Measurements from ENCODE around the gene UMAD1. TPM values are rescaled to one million over a fixed set of nuclear protein-coding genes. Genes with fewer than 3 reads are reported as not detected.
"Not testable (repeated sequence)": the region's sequence is repeated elsewhere in the genome, so short reads cannot be mapped to it uniquely, and the experiment has no call there.

The UMAD1 gene
- total RNA-seq, 1 donor from 2014 or later: 19.2 TPM

DNA sequence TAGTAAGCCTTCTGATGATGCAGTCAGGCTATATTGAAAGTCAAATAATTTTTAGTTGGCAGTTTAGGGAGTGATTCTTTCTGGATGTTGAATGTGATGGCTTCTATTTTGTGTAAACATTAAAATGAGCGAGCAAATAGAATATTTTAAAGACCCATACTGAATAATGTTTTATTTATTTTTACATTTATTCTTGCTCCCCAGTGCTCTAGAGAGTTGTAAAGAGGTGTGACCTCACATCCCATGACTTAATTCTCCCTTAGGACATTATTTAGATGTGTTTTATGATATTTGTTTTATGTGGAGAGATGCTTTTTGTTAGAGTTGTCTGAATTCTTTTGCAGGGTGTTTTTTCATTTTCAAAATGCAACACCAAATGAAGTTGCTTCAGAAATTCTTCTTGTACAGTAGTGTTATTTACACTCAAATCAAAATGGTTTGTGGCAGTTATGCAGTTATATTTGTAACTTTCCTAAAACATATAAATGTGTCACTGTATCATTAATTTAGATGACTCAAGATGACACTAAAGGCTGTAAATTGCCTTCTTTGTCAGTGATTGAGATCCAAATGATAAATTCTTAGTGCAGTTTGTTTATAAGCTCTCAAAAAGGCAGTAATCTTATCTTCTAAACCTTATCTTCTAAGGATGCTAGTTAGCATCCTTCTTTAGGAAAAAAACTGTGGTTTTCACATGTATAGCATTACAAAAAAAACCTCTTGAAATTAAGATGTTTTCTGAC, 12.4 kb downstream of the UMAD1 start:
- no peak for DNase-seq (ENCODE audit: low spot score)

GRCh38 chr7:7653593-7654187, 13.1 kb downstream of the UMAD1 start:
- DNase-seq (ENCODE audit: low spot score): no peak

GRCh38 chr7:7654964-7655715, 14.6 kb downstream of the UMAD1 start:
- no peak for DNase-seq (ENCODE audit: low spot score)

GRCh38 chr7:7656459-7656858, 15.9 kb downstream of the UMAD1 start:
- DNase-seq (ENCODE audit: low spot score): not testable (repeated sequence)

DNA sequence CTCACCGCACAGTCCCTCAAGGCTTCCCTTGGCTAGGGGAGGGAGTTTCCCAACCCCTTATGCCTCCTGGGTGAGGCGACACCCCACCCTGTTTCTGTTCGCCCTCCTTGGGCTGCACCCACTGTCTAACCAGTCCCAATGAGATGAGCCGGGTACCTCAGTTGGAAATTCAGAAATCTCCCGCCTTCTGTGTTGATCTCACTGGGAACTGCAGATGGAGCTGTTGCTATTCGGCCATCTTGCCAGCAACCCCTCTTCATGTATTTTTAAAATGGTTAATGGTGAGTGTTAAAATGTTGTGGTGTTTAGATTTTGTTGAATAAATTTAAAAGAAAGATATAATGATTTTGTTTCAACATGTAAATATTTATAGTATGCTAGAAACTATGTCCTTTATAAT, 22.0 kb downstream of the UMAD1 start:
- no peak for DNase-seq (ENCODE audit: low spot score)

DNA sequence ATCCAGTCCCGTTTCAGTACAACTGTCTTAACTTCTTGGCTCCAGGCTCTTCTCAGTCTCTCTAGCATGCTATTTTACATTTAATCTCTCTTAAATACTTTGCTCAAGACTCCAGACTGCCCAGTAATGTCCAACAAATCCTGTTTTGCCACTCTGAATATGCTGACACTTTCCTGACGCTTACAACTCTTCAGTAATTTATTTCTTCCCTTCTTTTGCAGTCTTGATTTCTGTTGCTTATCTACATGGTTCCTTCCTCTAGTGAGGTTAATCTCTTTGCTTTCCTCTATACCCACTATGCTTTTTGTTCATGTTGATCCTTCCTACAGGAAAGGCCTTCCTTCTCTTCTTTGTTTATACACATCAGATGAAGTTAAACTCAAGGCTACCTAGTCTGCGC, 23.7 kb downstream of the UMAD1 start:
- DNase-seq (ENCODE audit: low spot score): no peak

DNA sequence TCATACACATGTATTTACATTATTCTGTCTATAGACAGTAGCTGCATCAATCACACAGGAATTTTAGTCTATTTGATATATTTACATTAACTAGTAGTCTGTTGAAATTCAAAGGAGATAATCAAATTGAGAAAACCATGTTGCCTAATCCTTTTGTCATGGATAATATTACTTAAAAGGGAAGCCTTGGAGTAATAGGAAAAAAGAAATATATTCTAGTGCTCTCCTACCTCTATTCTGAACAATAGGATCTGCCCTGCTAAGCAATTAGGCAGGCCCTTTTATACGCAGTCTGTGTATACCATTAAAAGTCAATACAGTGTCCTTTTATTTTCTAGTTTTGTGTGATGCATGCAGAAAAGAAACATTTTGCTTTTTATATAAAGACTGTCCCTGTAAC, 24.5 kb downstream of the UMAD1 start:
- DNase-seq (ENCODE audit: low spot score): no peak

- DNase-seq (ENCODE audit: low spot score): no peak
These were observed 26.6 kb downstream of the UMAD1 start for GRCh38 chr7:7667187-7667586.

GRCh38 chr7:7668706-7669105, 28.2 kb downstream of the UMAD1 start:
- no peak for DNase-seq (ENCODE audit: low spot score)

DNA sequence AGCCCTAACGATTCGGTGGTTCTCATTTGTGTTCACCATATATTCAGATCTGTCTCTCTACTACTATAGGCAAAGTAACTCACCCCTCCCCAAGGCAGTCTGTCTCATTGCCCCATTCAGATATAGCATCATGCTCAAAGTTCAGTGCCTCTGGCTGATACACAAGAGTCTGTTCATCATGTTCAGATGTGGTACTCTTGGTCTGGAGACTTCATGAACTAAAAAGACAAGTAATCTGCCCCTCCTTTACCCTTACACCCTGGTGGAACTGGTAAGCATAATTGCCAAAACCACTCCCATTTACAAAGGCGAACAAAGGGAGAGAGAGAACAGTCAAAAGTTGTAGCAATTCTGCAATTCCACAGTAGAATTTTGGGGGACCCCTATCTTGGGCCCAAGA, 29.9 kb downstream of the UMAD1 start:
- DNase-seq (ENCODE audit: low spot score): no peak

- no peak for DNase-seq (ENCODE audit: low spot score)
These were observed 30.8 kb downstream of the UMAD1 start for GRCh38 chr7:7671361-7671760.

DNA sequence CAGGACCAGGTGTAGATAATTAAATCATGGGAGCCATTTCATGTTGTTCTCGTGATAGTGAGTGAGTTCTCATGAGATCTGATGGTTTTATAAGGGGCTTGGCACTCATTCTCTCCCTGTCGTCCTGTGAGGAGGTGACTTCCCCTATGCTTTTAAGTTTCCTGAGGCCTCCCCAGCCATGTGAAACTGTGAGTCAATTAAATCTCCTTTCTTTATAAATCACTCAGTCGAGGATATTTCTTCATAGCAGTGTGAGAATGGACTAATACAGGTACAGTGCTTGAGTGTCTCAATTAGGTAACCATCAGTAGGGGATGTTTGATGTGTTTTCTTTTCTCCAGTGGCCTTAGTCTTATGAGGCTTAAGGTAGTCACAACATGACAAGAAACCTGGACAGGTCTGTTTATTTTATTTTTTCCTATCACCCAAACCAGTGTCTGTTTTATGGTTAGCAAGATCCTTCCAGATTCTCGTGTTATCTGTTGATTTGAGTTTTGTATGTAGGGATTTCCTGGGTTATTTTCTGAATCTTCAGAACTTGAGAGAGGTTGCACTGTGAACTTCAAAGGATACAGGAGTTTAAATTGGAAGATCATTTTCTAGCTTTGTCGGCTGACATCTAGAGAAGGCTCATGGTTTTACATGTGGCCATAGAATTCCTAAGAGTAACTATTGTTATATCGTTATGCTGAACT, 32.1 kb downstream of the UMAD1 start:
- no peak for DNase-seq (ENCODE audit: low spot score)

DNA sequence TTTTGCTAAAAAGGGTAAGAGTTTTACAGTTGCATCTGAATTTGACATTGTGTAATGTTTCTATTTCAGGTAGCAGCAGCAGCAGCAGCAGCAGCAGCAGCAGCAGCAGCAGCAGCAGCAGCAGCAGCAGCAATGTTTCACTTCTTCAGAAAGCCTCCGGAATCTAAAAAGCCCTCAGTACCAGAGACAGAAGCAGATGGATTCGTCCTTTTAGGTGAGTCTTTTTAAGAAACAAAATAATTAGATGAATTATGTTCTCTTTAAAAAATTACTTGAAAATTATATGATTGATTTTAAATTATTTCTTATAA, 32.6 kb downstream of the UMAD1 start:
- DNase-seq (ENCODE audit: low spot score): no peak

- DNase-seq (ENCODE audit: low spot score): no peak
These were observed 35.1 kb downstream of the UMAD1 start for GRCh38 chr7:7675686-7676085.

DNA sequence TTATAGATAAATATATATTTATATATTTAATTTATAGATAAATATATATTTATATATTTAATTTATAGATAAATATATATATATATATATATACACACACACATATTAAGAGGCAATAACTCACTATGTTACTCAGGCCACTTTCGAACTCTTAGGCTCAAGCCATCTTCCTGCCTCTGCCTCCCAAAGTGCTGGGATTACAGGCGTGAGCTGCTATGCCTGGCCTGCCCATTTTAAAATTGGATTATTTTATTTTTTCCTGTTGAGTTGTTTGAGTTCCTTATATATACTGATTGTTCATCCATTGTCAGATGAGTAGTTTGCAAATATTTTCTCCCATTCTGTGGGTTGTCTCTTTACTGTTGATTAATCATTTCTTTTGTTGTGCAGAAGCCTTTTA, 39.1 kb downstream of the UMAD1 start:
- not testable (repeated sequence) for DNase-seq (ENCODE audit: low spot score)

DNA sequence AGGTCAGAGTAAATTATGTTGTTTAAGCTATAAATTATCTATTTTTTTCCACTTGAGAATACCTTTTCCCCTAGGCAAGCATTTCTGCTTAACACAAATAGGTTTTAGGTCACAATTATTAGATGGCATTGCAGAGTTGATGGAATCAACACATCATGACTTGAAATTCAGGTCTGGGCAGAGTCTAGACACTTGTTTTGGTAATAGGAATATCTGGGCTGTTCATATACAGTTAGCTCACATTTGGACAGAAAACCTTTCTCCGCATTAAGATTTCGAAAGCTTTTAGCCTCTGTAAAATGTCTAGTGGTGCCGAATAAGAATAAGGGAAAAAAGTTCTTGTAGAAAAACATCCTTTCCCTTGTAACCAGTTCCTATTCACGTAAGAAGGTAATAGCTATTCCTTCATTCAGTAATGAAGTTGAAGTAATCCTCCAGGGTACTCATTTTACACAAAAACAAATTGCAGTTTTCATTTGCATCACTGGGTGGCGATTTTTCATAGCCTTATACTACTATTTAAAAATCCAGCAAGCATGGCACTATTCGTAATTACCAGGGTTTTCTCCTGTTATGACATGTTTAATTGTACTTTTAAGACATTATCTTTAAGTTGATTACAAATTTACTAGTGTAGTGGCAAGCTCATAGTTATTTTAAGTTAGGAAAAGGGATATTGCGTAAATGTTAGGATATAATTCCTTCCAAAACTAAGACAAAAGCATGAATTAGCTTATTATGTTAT, 40.8 kb downstream of the UMAD1 start:
- DNase-seq (ENCODE audit: low spot score): peak; percentile 57

- no peak for DNase-seq (ENCODE audit: low spot score)
These were observed 41.4 kb downstream of the UMAD1 start for GRCh38 chr7:7681936-7682329.

- DNase-seq (ENCODE audit: low spot score): no peak
These were observed 42.3 kb downstream of the UMAD1 start for GRCh38 chr7:7682861-7683260.

DNA sequence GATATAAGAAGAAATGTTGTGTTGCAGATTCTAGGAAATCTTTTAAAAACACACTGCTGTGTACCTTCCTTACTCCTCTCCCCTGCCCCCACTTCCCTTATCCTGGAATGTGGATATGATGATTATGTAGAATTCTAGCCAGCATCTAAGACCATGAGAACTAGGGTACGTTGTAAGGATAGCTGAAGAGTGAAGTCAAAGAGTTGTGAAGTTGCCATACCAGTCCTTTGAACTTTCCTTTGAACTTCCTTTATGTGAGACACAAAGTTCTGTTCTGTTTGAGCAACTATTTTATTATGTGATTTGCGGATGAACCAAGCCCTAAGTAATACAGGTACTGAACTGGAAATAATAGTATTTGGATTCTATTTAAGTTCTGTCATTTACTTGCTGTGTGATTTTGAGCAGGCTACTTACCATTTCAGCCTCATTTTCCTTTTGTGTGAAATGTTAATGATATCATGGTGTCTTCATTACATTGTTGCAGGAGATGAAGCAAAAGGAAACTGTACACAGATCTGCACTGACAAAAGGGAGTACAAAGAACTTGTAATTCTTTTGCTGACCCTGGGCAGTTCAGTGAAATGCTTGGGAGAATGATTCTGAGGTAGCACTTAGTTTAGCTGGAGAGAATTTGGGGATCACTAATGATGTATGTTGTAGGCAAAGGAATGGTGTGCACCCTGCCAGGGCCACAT, 46.4 kb downstream of the UMAD1 start:
- DNase-seq (ENCODE audit: low spot score): no peak

GRCh38 chr7:7687800-7688199, 47.2 kb downstream of the UMAD1 start:
- no peak for DNase-seq (ENCODE audit: low spot score)

DNA sequence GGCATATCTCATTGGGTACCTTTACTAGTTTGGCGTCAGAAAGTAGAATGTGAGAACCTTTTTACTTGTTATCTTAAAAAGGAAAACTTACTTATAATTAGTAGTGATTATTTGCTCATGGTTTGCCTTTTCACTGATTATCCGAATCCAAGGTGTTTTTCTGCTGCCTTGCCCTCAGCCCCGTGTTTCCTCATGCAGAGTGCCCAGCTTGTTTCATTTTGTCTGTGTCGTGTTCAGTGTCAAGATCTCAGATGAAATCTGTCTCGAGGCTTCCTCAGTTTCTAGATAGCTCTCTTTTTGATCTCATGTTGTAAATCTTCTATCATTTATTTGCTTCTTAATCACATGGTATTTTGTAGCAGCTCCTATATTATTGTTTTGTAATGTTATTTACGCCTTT, 47.8 kb downstream of the UMAD1 start:
- DNase-seq (ENCODE audit: low spot score): no peak

Measured in ureter (tissue), 1 donor.